ENCODE measurements around the gene TMA7. TPM values are rescaled to one million over a fixed set of nuclear protein-coding genes. Genes with fewer than 3 reads are reported as not detected.
A peak's percentile ranks its signal among the peaks of the same experiment; 100 is the strongest.

The TMA7 gene
- total RNA-seq, 6 experiments from 2014 or later, result 64.8 to 182 (median 80.1) TPM

DNA sequence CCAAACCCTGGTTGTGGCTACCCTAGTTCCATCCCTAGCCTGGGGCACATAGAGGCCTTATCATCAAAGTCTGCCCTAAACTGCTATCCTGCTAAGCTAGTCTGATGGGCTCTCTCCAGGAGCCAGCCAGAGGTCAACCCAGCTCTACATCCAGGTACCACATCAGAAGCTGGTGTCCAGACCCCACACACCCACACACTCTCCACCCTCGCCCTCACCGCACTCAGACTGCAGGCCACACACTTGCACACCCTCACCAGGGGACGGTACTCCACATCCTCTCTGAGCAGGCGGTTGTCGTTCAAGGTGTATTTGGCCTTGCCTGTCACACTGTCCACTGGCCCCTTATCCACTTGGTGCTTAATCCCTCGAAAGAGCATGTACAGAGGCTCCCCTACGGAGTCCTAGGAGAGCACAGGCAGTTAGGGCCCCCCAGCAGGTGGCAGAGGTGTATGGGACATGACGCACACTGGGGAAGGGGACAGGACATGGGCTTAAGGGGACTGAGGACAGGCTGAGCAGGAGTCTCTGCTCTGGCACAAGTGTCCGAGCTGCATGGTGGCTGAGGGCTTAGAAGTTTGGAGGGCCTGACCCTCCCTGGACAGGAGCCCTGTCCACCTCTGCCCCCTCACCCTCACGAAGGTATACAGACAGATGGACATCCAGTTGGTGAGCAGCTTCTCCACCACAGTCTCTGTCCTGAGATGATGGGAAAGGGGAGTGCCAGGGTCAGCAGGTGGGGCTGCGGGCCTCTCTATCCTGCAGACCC is 28.3 kb upstream of the TMA7 start:
- Histone ChIP-seq H3K36me3 (peaks cover 0 to 98% (median 40%) of the 10 kb centered on the region in 4 donors), H3K4me1 (no peaks in the 10 kb centered on the region), H3K4me3 (no peak overlapping the region), H3K27me3 (no peaks in the 10 kb centered on the region), H3K9me3 (no peaks in the 10 kb centered on the region), H3K27ac (no peak overlapping the region)
- intact Hi-C loops (cut with DNase I), result no loop called here
- WGBS (ENCODE audit: insufficient coverage, low coverage, low lambda C conversion rate, missing lambda C conversion rate), result 90% methylated on average over 2 of the region's 11 CpGs
- peak in 2 of 3 donors; percentile 12 to 38 for DNase-seq
- TF ChIP-seq CTCF (IDR thresholded peaks at IDR 0.05) (no peak), POLR2A (IDR thresholded peaks at IDR 0.05) (no peak)
- no peak for ATAC-seq

- H3K36me3 ChIP-seq, result peaks cover 0 to 99% (median 41%) of the 10 kb centered on the region in 4 donors
- H3K4me1 ChIP-seq, result no peaks in the 10 kb centered on the region
- WGBS (ENCODE audit: insufficient coverage, low coverage, low lambda C conversion rate, missing lambda C conversion rate), result 83% methylated on average over 6 of the region's 19 CpGs
- ATAC-seq (no peak), DNase-seq (peak in 2 of 3 donors; percentile 42 to 46)
- intact Hi-C loops (cut with DNase I), result no loop called here
- no peak overlapping the region for H3K4me3 ChIP-seq
- TF ChIP-seq CTCF (IDR thresholded peaks at IDR 0.05) (no peak), POLR2A (IDR thresholded peaks at IDR 0.05) (no peak)
- no peak overlapping the region for H3K27ac ChIP-seq
- H3K9me3 ChIP-seq, result no peaks in the 10 kb centered on the region
- H3K27me3 ChIP-seq, result no peaks in the 10 kb centered on the region
Measured at GRCh38 chr3:48412375-48413001, 27.6 kb upstream of the TMA7 start.

GRCh38 chr3:48413086-48413485 is 27.0 kb upstream of the TMA7 start:
- Histone ChIP-seq H3K9me3 (no peaks in the 10 kb centered on the region), H3K36me3 (peaks cover 0 to 99% (median 44%) of the 10 kb centered on the region in 4 donors), H3K4me3 (no peak overlapping the region), H3K27me3 (no peaks in the 10 kb centered on the region), H3K27ac (no peak overlapping the region), H3K4me1 (no peaks in the 10 kb centered on the region)
- 47% methylated on average over 3 of the region's 8 CpGs for WGBS (ENCODE audit: insufficient coverage, low coverage, low lambda C conversion rate, missing lambda C conversion rate)
- DNase-seq (peak in 2 of 3 donors; percentile 7 to 33), ATAC-seq (no peak)
- intact Hi-C loops (cut with DNase I), result no loop called here
- TF ChIP-seq CTCF (IDR thresholded peaks at IDR 0.05), result no peak
- TF ChIP-seq POLR2A (IDR thresholded peaks at IDR 0.05), result no peak

GRCh38 chr3:48413611-48414010 is 26.4 kb upstream of the TMA7 start:
- TF ChIP-seq CTCF (IDR thresholded peaks at IDR 0.05) (no peak), POLR2A (IDR thresholded peaks at IDR 0.05) (no peak)

More at GRCh38 chr3:48413611-48414010, 26.4 kb upstream of the TMA7 start:
- no peak overlapping the region for H3K27ac ChIP-seq
- H3K9me3 ChIP-seq, result no peaks in the 10 kb centered on the region
- ATAC-seq (no peak), DNase-seq (peak in 2 of 3 donors; percentile 37 to 52)
- intact Hi-C loops (cut with DNase I), result no loop called here
- H3K4me3 ChIP-seq, result no peak overlapping the region
- H3K4me1 ChIP-seq, result no peaks in the 10 kb centered on the region
- WGBS (ENCODE audit: insufficient coverage, low coverage, low lambda C conversion rate, missing lambda C conversion rate), result 89% methylated on average over 5 of the region's 14 CpGs
- H3K27me3 ChIP-seq, result no peaks in the 10 kb centered on the region
- H3K36me3 ChIP-seq, result peaks cover 0 to 99% (median 46%) of the 10 kb centered on the region in 4 donors
